Measurements from ENCODE around the gene RORC.

GRCh38 chr1:151775894-151776664 lies 55.5 kb downstream of the RORC start:
- no peak for TF ChIP-seq CTCF (IDR thresholded peaks at IDR 0.05)
- no peak for TF ChIP-seq EP300 (IDR thresholded peaks at IDR 0.05)
